Measurements from ENCODE around the gene F2R.
"Not testable (repeated sequence)": the region's sequence is repeated elsewhere in the genome, so short reads cannot be mapped to it uniquely, and the experiment has no call there.

The F2R gene

GRCh38 chr5:76755779-76756637 lies 40.1 kb downstream of the F2R start:
- no peak for DNase-seq (ENCODE audit: low read depth, low spot score)

DNA sequence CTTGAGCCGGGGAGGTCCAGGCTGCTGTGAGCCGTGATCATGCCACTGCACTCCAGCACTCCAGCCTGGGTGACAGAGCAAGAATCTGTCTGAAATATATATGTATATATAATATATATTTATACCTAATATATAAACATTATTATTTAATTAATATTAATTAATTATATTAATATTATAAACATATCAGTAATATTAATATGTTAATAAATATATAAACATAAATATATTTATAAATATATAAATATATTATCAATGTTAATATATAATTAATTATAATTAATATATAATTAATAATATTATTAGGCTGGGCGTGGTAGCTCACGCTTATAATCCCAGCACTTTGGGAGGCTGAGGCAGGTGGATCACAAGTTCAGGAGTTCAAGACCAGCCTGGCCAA lies 41.1 kb downstream of the F2R start:
- no peak for DNase-seq (ENCODE audit: low read depth, low spot score)

DNA sequence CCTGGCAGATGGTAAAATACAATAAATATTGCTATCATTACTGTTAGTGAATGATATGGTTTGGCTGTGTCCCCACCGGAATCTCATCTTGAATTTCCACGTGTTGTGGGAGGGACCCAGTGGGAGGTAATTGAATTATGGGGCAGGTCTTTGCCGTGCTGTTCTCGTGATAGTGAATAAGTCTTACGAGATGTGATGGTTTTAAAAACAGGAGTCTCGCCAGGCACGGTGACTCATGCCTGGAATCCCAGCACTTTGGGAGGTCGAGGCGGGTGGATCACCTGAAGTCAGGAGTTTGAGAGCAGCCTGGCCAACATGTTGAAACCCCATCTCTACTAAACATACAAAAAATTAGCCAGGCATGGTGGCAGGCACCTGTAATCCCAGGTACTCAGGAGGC lies 45.2 kb downstream of the F2R start:
- DNase-seq (ENCODE audit: low read depth, low spot score) = not testable (repeated sequence)

- no peak for DNase-seq (ENCODE audit: low read depth, low spot score)
Measured at GRCh38 chr5:76762484-76762883, 46.6 kb downstream of the F2R start.

DNA sequence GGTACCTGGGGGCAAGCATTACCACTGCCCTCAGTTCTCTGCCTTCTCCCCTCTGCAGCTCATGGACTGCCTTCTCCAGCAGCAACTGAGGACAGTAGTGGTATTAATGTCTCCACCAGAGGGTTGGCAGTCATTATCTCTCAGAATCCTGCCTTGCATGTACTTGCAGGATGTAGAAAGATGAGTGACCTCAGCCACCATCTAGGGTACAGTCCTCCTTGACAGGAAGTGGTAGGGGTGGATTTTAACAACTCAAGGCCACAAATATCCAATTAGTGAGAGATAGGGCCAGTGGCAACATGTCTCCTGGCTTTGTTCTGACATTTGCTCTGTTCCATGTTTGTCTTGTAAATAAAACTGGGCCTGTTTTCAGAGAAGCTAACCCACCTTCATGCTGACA lies 47.2 kb downstream of the F2R start:
- DNase-seq (ENCODE audit: low read depth, low spot score) = no peak

- no peak for DNase-seq (ENCODE audit: low read depth, low spot score)
Measured at GRCh38 chr5:76764374-76764773, 48.4 kb downstream of the F2R start.

DNA sequence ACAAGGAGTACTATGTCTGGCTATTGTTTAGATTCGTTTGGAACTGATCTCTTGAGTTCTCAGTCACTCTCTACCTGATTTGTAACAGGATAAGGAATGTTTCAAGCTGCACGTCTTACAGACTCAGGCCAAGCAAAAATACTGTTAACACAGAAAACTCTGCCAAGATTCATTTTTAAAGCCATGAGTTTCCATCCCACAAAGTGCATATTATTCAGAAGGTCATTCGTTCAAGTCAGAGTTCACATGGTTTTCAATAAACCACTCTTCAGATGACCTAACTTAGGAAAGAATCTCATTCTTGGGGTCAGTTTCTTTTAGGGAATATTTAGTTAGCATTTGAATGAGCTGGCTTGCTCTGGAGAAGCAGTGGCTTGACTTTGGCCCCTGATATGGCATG lies 49.3 kb downstream of the F2R start:
- DNase-seq (ENCODE audit: low read depth, low spot score) = no peak

GRCh38 chr5:76766746-76767145 lies 50.8 kb downstream of the F2R start:
- no peak for DNase-seq (ENCODE audit: low read depth, low spot score)

GRCh38 chr5:76771041-76771440 lies 55.1 kb downstream of the F2R start:
- not testable (repeated sequence) for DNase-seq (ENCODE audit: low read depth, low spot score)

GRCh38 chr5:76771705-76772405 lies 55.9 kb downstream of the F2R start:
- no peak for DNase-seq (ENCODE audit: low read depth, low spot score)

DNA sequence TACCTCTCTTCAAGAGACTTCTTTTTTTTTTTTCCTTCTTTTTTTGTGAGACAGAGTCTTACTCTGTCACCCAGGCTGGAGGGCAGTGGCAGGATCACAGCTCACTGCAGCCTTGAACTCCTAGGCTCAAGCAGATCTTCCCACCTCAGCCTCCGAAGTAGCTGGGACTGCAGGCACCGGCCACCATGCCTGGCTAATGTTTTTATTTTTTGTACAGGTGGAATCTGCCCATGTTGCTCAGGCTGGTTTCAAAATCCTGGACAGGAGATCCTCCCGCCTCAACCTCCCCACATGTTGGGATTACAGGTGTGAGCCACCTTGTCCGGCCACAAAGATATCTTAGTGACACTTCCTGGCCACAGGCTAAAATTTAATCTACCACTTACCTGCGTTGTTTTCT lies 60.0 kb downstream of the F2R start:
- DNase-seq (ENCODE audit: low read depth, low spot score) = no peak

DNA sequence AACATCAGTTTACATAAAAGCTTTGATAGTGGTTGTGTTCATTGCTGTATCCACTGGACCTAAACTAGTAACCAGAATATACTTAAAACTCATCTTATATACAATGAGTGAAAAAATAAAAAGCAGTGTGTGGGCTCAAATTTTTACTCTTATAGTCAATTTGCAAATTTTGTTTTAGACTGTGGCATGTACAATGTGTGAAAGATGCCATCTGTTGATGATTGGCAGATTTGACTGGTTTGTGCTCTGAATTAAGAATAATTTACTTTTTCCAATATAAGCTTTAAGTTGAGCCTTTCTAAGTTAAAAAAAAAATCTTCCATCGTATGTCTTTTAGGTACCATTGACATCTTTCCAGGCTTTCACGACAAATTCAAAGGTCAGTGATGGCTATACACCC lies 60.5 kb downstream of the F2R start:
- no peak for DNase-seq (ENCODE audit: low read depth, low spot score)

DNA sequence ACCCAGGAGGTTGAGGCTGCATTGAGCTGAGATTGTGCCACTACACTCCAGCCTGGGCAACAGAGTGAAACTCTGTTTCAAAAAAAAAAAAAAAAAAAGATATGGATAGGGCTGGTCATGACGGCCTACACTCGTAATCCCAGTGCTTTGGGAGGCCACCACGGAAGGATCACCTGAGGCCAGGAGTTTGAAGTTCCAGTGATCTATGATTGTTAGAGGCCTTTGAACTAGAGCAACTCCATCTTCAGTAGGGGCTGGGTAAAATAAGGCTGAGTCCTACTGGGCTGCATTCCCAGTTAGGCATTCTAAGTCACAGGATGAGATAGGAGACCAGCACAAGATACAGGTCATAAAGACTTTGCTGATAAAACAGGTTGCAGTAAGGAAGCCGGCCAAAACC lies 64.7 kb downstream of the F2R start:
- DNase-seq (ENCODE audit: low read depth, low spot score) = not testable (repeated sequence)

GRCh38 chr5:76781775-76782174 lies 65.8 kb downstream of the F2R start:
- no peak for DNase-seq (ENCODE audit: low read depth, low spot score)

DNA sequence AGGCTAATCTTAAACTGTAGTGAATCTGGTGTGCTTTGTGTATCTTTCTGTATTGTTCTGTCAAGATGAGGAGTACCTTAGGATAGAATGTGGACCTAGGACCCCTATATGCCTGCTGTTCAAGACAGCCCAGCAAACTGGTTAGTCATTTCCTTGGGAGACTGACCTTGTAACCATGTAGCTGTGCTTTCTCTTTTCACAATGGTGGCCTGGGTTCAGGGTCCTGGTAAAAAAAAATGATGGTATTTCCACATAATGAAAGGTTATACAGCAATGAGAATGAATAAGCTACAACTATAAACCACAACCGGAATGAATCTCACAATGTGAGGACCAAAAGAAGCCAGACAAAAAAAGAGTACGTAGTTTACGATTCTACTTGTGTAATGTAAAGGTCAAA lies 66.5 kb downstream of the F2R start:
- no peak for DNase-seq (ENCODE audit: low read depth, low spot score)

All from activated CD4-positive, CD25-positive, alpha-beta regulatory T cell treated with anti-CD3 and anti-CD28 coated beads, Interleukin-2, amount 50 U/mL, for 16 hours (primary cell).